Keratinocyte (primary cell): ENCODE measurements around the gene GARIN1A. TPM values are rescaled to one million over a fixed set of nuclear protein-coding genes. Genes with fewer than 3 reads are reported as not detected.

Source experiments
- DNase-seq: peaks from one replicate; pipeline ENCODE4 v3.0.0-alpha.2; 2011; ENCODE audit warnings: low read depth, missing footprints, low spot score
- FAIRE-seq: peaks from 2 replicates; lab custom pipeline; 2011; peaks lifted over from hg19 to GRCh38; lab: Jason Lieb, UNC
- H2AFZ ChIP-seq: 2 replicates; pipeline ENCODE4 v1.6.0; 2012; ENCODE audit warnings: low read length, control low read depth, inconsistent platforms; ENCODE audit not compliant: control insufficient read depth
- H3K27ac ChIP-seq: 2 replicates; pipeline ENCODE4 v1.5.1; 2011; ENCODE audit warnings: low read length; ENCODE audit not compliant: control insufficient read depth, insufficient read depth
- H3K27me3 ChIP-seq: 3 replicates; pipeline ENCODE4 v1.6.0; 2011; ENCODE audit warnings: low read length; ENCODE audit not compliant: control insufficient read depth, insufficient read depth; ENCODE audit errors: extremely low read depth
- H3K36me3 ChIP-seq, 2 experiments: 2 replicates in 1 of 2; 3 replicates in 1 of 2; pipeline ENCODE4 v1.5.1; 2011; ENCODE audit warnings: low read length in 2 of 2, mild to moderate bottlenecking in 1 of 2; ENCODE audit not compliant: control insufficient read depth in 2 of 2, insufficient read depth in 2 of 2; ENCODE audit errors: extremely low read depth in 1 of 2
- H3K4me1 ChIP-seq: 3 replicates; pipeline ENCODE4 v1.5.1; 2011; ENCODE audit warnings: low read length; ENCODE audit not compliant: control insufficient read depth, insufficient read depth; ENCODE audit errors: extremely low read depth
- H3K4me2 ChIP-seq: 3 replicates; pipeline ENCODE4 v1.6.0; 2011; ENCODE audit warnings: low read depth, low read length; ENCODE audit not compliant: control insufficient read depth, insufficient read depth; ENCODE audit errors: extremely low read depth
- H3K4me3 ChIP-seq, 3 experiments: fragments of 200-600 bp in 1 of 3; sonication (generic) in 1 of 3; 2 replicates in 2 of 3; 3 replicates in 1 of 3; pipeline ENCODE4 v1.5.1; 2011 to 2016; ENCODE audit warnings: low read length in 3 of 3, mild to moderate bottlenecking in 3 of 3, control low read depth in 2 of 3, inconsistent platforms in 1 of 3, low read depth in 1 of 3, mixed read lengths in 1 of 3, mixed run types in 1 of 3, moderate library complexity in 1 of 3; ENCODE audit not compliant: control insufficient read depth in 2 of 3, insufficient read depth in 2 of 3; ENCODE audit errors: extremely low read depth in 1 of 3
- H3K79me2 ChIP-seq: 2 replicates; pipeline ENCODE4 v1.6.0; 2012; ENCODE audit warnings: low read length; ENCODE audit not compliant: control insufficient read depth, insufficient read depth
- H3K9ac ChIP-seq: 3 replicates; pipeline ENCODE4 v1.6.0; 2011; ENCODE audit warnings: low read length; ENCODE audit not compliant: control insufficient read depth, insufficient read depth; ENCODE audit errors: extremely low read depth
- H3K9me1 ChIP-seq: 3 replicates; pipeline ENCODE4 v1.6.0; 2011; ENCODE audit warnings: low read length; ENCODE audit not compliant: control insufficient read depth, insufficient read depth; ENCODE audit errors: extremely low read depth
- H3K9me3 ChIP-seq: 2 replicates; pipeline ENCODE4 v1.5.1; 2012; ENCODE audit warnings: low read depth, low read length; ENCODE audit not compliant: control insufficient read depth
- H4K20me1 ChIP-seq: 3 replicates; pipeline ENCODE4 v1.6.0; 2011; ENCODE audit warnings: low read length; ENCODE audit not compliant: control insufficient read depth, insufficient read depth; ENCODE audit errors: extremely low read depth
- CTCF ChIP-seq, 3 experiments: IDR thresholded peaks in 1 of 3; conservative IDR thresholded peaks in 1 of 3; optimal IDR thresholded peaks in 1 of 3; 2 replicates in 2 of 3; 3 replicates in 1 of 3; pipeline versions ENCODE3 to v1.5.1; 2011; ENCODE audit warnings: low read length in 3 of 3, mild to moderate bottlenecking in 3 of 3, moderate library complexity in 2 of 3, control low read depth in 1 of 3, inconsistent platforms in 1 of 3; ENCODE audit not compliant: insufficient read depth in 2 of 3; ENCODE audit errors: extremely low read depth in 1 of 3
- EZH2 ChIP-seq: IDR thresholded peaks from one replicate; pipeline ENCODE4 v1.6.1; 2012; ENCODE audit warnings: inconsistent platforms, mild to moderate bottlenecking, low read length, moderate library complexity
- dilution Hi-C: fragments of 300-500 bp; cut with MboI; formaldehyde crosslinking; loops from one replicate; pipeline ENCODE4 v1.7.0; 2020; ENCODE audit warnings: low sequenced_read_pairs; ENCODE audit not compliant: extremely low pct_ligation_motif_present
- polyA plus RNA-seq, 5 experiments: library from polyadenylated mRNA; depleted of rRNA in 3 of 5; stranded (reverse) in 3 of 5; stranded (forward) in 1 of 5; unstranded in 1 of 5; fragments of >200 nt; gene quantifications; 1 replicate in 1 of 5; 2 replicates in 3 of 5; 3 replicates in 1 of 5; pipeline versions ENCODE4 v1.2.1 to v1.2.3, GENCODE V29; 2011 to 2012; ENCODE audit warnings: missing spikeins in 2 of 5, low read depth in 1 of 5, low replicate concordance in 1 of 5

Gene GARIN1A
- polyA plus RNA-seq, 1 donor (not counting 4 experiments of a cell fraction or from before 2014, with no cell fraction given) = 0.69 TPM

- TF ChIP-seq CTCF (optimal IDR thresholded peaks at IDR 0.05 in 1 of 3, IDR thresholded peaks at IDR 0.05 in 1 of 3, conservative IDR thresholded peaks at IDR 0.05 in 1 of 3; ENCODE audit: extremely low read depth in 1 of 3, insufficient read depth in 2 of 3, low read length in 3 of 3) (no peak), EZH2 (no peak)
- FAIRE-seq (no peak), DNase-seq (no peak)
- H3K79me2 ChIP-seq = no peaks in the 10 kb centered on the region
- no peak overlapping the region for H2AFZ ChIP-seq
- no peak overlapping the region for H3K9ac ChIP-seq
- no peak overlapping the region for H3K4me2 ChIP-seq
- no peaks in the 10 kb centered on the region for H3K9me1 ChIP-seq
- no peaks in the 10 kb centered on the region for H3K36me3 ChIP-seq
- no peaks in the 10 kb centered on the region for H3K9me3 ChIP-seq
- no peaks in the 10 kb centered on the region for H3K4me1 ChIP-seq
- H3K27me3 ChIP-seq = peaks cover 17% of the 10 kb centered on the region
- H3K27ac ChIP-seq = no peak overlapping the region
- dilution Hi-C loops = no loop called here
- no peak overlapping the region for H3K4me3 ChIP-seq
- H4K20me1 ChIP-seq = no peaks in the 10 kb centered on the region
Observed at GRCh38 chr7:128699895-128700294, 27.8 kb downstream of the GARIN1A start.

GRCh38 chr7:128701062-128701785 is 29.1 kb downstream of the GARIN1A start:
- FAIRE-seq (no peak), DNase-seq (peak; percentile 41)
- Histone ChIP-seq H3K4me2 (no peak overlapping the region), H4K20me1 (no peaks in the 10 kb centered on the region), H3K79me2 (no peaks in the 10 kb centered on the region), H3K4me3 (no peak overlapping the region), H3K9me1 (no peaks in the 10 kb centered on the region), H3K36me3 (no peaks in the 10 kb centered on the region), H3K9ac (no peak overlapping the region), H3K27me3 (peaks cover 17% of the 10 kb centered on the region), H3K27ac (no peak overlapping the region), H3K4me1 (peaks cover 8% of the 10 kb centered on the region), H3K9me3 (no peaks in the 10 kb centered on the region), H2AFZ (no peak overlapping the region)
- dilution Hi-C loops = no loop called here
- TF ChIP-seq EZH2 (no peak), CTCF (optimal IDR thresholded peaks at IDR 0.05 in 1 of 3, IDR thresholded peaks at IDR 0.05 in 1 of 3, conservative IDR thresholded peaks at IDR 0.05 in 1 of 3; ENCODE audit: extremely low read depth in 1 of 3, insufficient read depth in 2 of 3, low read length in 3 of 3) (no peak)
